Heart left ventricle (tissue), 16 donors: ENCODE data around the gene TBX1. TPM values are rescaled to one million over a fixed set of nuclear protein-coding genes. Genes with fewer than 3 reads are reported as not detected.

Source experiments
- ATAC-seq, 4 donors: fragments of 200-7000 bp; cut with Tn5 transposase; one replicate each; pipeline ENCODE4 v1.9.1; 2020 to 2022; ENCODE audit warnings: moderate library complexity in 4 of 4, mild to moderate bottlenecking in 3 of 4, moderate number of reproducible peaks in 1 of 4
- DNase-seq, 5 donors: peaks; one replicate each; pipeline ENCODE4 v3.0.0-alpha.2; 2020
- H3K27ac ChIP-seq, 12 donors: fragments of 200-600 bp; sonication (generic) in 4 of 12; one replicate each; pipeline versions ENCODE4 v1.5.0 to v1.8.0; 2016 to 2022; ENCODE audit warnings: mild to moderate bottlenecking in 2 of 12
- H3K27me3 ChIP-seq, 9 donors: fragments of 200-600 bp; sonication (generic) in 2 of 9; one replicate each; pipeline versions ENCODE4 v1.5.1 to v1.8.0; 2016 to 2022; ENCODE audit warnings: mild to moderate bottlenecking in 3 of 9
- H3K36me3 ChIP-seq, 9 donors: fragments of 200-600 bp; sonication (generic) in 2 of 9; one replicate each; pipeline versions ENCODE4 v1.5.0 to v1.8.0; 2018 to 2022; ENCODE audit warnings: mild to moderate bottlenecking in 2 of 9
- H3K4me1 ChIP-seq, 12 donors: fragments of 200-600 bp; sonication (generic) in 4 of 12; one replicate each; pipeline versions ENCODE4 v1.5.0 to v1.8.0; 2016 to 2022; ENCODE audit warnings: mild to moderate bottlenecking in 3 of 12
- H3K4me3 ChIP-seq, 12 donors: fragments of 200-600 bp; sonication (generic) in 4 of 12; one replicate each; pipeline versions ENCODE4 v1.5.0 to v1.8.0; 2017 to 2022; ENCODE audit warnings: mild to moderate bottlenecking in 9 of 12, moderate library complexity in 4 of 12
- H3K9me3 ChIP-seq, 12 donors: fragments of 200-600 bp; sonication (generic) in 4 of 12; one replicate each; pipeline versions ENCODE4 v1.5.0 to v1.8.0; 2016 to 2022; ENCODE audit warnings: mild to moderate bottlenecking in 1 of 12
- CTCF ChIP-seq, 12 donors: fragments of 200-600 bp; sonication (generic) in 4 of 12; IDR thresholded peaks; one replicate each; pipeline versions ENCODE4 v1.5.0 to v1.8.0; 2018 to 2022; ENCODE audit warnings: antibody characterized with exemption in 12 of 12, mild to moderate bottlenecking in 5 of 12
- POLR2A ChIP-seq, 2 donors: fragments of 450-650 bp; IDR thresholded peaks; one replicate each; pipeline ENCODE4 v1.6.1; 2017; ENCODE audit warnings: antibody characterized with exemption in 2 of 2, mild to moderate bottlenecking in 2 of 2, moderate library complexity in 2 of 2
- WGBS, 4 donors: extraction: QIAGEN DNeasy Blood & Tissue Kit in 2 of 4; methylation state at CpG; one replicate each; pipeline versions ENCODE4 v1.1.5 to v1.1.7; 2013 to 2018; 5-methylcytosine and 5-hydroxymethylcytosine counted together
- intact Hi-C, 10 donors: fragments of 100-400 bp; cut with DNase I; formaldehyde crosslinking; loops; one replicate each; pipeline versions ENCODE4 v1.11.1 to v1.14.2; 2022
- polyA plus RNA-seq, 2 donors: library from polyadenylated mRNA; stranded (reverse); fragments of 200-250 nt; gene quantifications; one replicate each; pipeline ENCODE4 v1.2.3, GENCODE V29; 2013
- total RNA-seq, 9 donors: library from RNA; depleted of rRNA in 2 of 9; stranded (reverse); fragments of >200 nt in 2 of 9; fragmentation: NEBNext Ultra II Directional in 3 of 9; extraction: Animal tissue kit (Norgen Biotek cat#: 25700) in 3 of 9; gene quantifications; one replicate each; pipeline versions ENCODE4 v1.1.0 to v1.2.4, GENCODE V29; 2016 to 2023
- donor health status: ischemic (EF 13 %, LVEDD 7.1; RV severe dilation, severe dysfunction).
- donor health status: healthy with polysubstance abuse.
- donor health status: DM: no; HTN: yes; CAD: no.
- donor health status: DM: no; HTN: no; CAD: no.
- donor health status: ischemic (EF 25% LVEDD 6.9; RV normal size, moderate dysfunction).
- donor health status: ischemic (EF 25% LVEDD 5.7; RV mildly dilated, moderate dysfunction).
- donor health status: healthy.
- donor health status: DM: yes; HTN: yes; CAD: no.
- donor health status: ischemic (EF 35%, LVEDD 5.7; RV mildly dilated, moderate dysfunction).
- donor health status: nonischemic (EF 11% LVEDD 7.7; RV severe dilation, severe dysfunction).
- donor health status: DM: yes; HTN: yes; CAD: no.
- donor health status: PGD.
- donor health status: ischemic (EF 29% LVEDD 5.4; RV normal size, mild dysfunction).
- donor health status: nonischemic (EF 23%, LVEDD 6.1; RV moderate dilation, normal function).

The TBX1 gene
- total and polyA plus RNA-seq, 11 donors = 0.11 to 3.1 (median 0.97) TPM; not detected in 1

- intact Hi-C loops = no loop called here
- H3K4me1 ChIP-seq = peaks cover 0 to 6% (median 0%) of the 10 kb centered on the region in 12 donors
- ATAC-seq (peak in 3 of 4 donors; percentile 14 to 31 (median 26)), DNase-seq (peak in 1 of 5 donors; percentile 59)
- no peak for TF ChIP-seq POLR2A (IDR thresholded peaks at IDR 0.05)
- no peak for TF ChIP-seq CTCF (IDR thresholded peaks at IDR 0.05)
- no peaks in the 10 kb centered on the region for H3K27me3 ChIP-seq
- H3K9me3 ChIP-seq = no peaks in the 10 kb centered on the region
- no peak overlapping the region for H3K4me3 ChIP-seq
- no peaks in the 10 kb centered on the region for H3K36me3 ChIP-seq
- H3K27ac ChIP-seq = no peak overlapping the region
- 78 to 85% (median 82%) methylated on average over 27 to 36 of the region's 36 CpGs for WGBS, 4 donors
Observed at GRCh38 chr22:19811811-19812771, 51.5 kb downstream of the TBX1 start.

GRCh38 chr22:19812910-19813309 lies 52.3 kb downstream of the TBX1 start:
- 93 to 98% (median 95%) methylated on average over 11 of the region's 11 CpGs for WGBS, 4 donors
- Histone ChIP-seq H3K4me3 (no peak overlapping the region), H3K9me3 (no peaks in the 10 kb centered on the region), H3K27ac (no peak overlapping the region), H3K36me3 (no peaks in the 10 kb centered on the region), H3K27me3 (no peaks in the 10 kb centered on the region), H3K4me1 (peaks cover 0 to 6% (median 0%) of the 10 kb centered on the region in 12 donors)
- no peak for DNase-seq
- TF ChIP-seq POLR2A (IDR thresholded peaks at IDR 0.05) (no peak), CTCF (IDR thresholded peaks at IDR 0.05) (no peak)
- no peak for ATAC-seq
- intact Hi-C loops = no loop called here

- ATAC-seq = no peak
- H3K36me3 ChIP-seq = no peaks in the 10 kb centered on the region
- H3K27ac ChIP-seq = no peak overlapping the region
- 89 to 95% (median 93%) methylated on average over 4 to 5 of the region's 5 CpGs for WGBS, 4 donors
- H3K4me3 ChIP-seq = no peak overlapping the region
- intact Hi-C loops = no loop called here
- TF ChIP-seq CTCF (IDR thresholded peaks at IDR 0.05) = no peak
- no peak for TF ChIP-seq POLR2A (IDR thresholded peaks at IDR 0.05)
- peaks cover 0 to 5% (median 0%) of the 10 kb centered on the region in 12 donors for H3K4me1 ChIP-seq
- H3K9me3 ChIP-seq = no peaks in the 10 kb centered on the region
- no peaks in the 10 kb centered on the region for H3K27me3 ChIP-seq
- DNase-seq = no peak
Observed at GRCh38 chr22:19814428-19814827, 53.9 kb downstream of the TBX1 start.

GRCh38 chr22:19815093-19815822 lies 54.7 kb downstream of the TBX1 start:
- no peak overlapping the region for H3K27ac ChIP-seq
- 90 to 94% (median 91%) methylated on average over 18 of the region's 18 CpGs for WGBS, 4 donors
- TF ChIP-seq CTCF (IDR thresholded peaks at IDR 0.05) = no peak
- TF ChIP-seq POLR2A (IDR thresholded peaks at IDR 0.05) = no peak
- no peaks in the 10 kb centered on the region for H3K9me3 ChIP-seq
- intact Hi-C loops = no loop called here
- H3K4me1 ChIP-seq = peaks cover 0 to 5% (median 0%) of the 10 kb centered on the region in 12 donors
- H3K36me3 ChIP-seq = no peaks in the 10 kb centered on the region
- no peak for ATAC-seq
- H3K4me3 ChIP-seq = no peak overlapping the region
- no peak for DNase-seq
- H3K27me3 ChIP-seq = no peaks in the 10 kb centered on the region
